HG03139 (cell line): ENCODE measurements around the gene ZFAND6.

Source experiments
- ATAC-seq: cut with Tn5 transposase; IDR thresholded peaks from one replicate; pipeline ENCODE4 v1.9.1; 2021; ENCODE audit not compliant: unreplicated experiment

Gene ZFAND6

GRCh38 chr15:80049046-80049445, 10.4 kb upstream of the ZFAND6 start:
- no peak for ATAC-seq

- ATAC-seq, result no peak
Measured at GRCh38 chr15:80052597-80053304, 6.7 kb upstream of the ZFAND6 start.

GRCh38 chr15:80055933-80056332, 3.5 kb upstream of the ZFAND6 start:
- no peak for ATAC-seq

- ATAC-seq, result no peak
Measured at GRCh38 chr15:80058044-80058443, 1.4 kb upstream of the ZFAND6 start.

GRCh38 chr15:80059786-80060355, 395 bp downstream of the ZFAND6 start:
- peak; percentile 41 for ATAC-seq

GRCh38 chr15:80060356-80061006, 1.0 kb downstream of the ZFAND6 start:
- ATAC-seq, result no peak

- ATAC-seq, result no peak
Measured at GRCh38 chr15:80061582-80061981, 2.1 kb downstream of the ZFAND6 start.

- ATAC-seq, result no peak
Measured at GRCh38 chr15:80066912-80067311, 7.4 kb downstream of the ZFAND6 start.

- no peak for ATAC-seq
Measured at GRCh38 chr15:80068578-80068977, 9.1 kb downstream of the ZFAND6 start.

- no peak for ATAC-seq
Measured at GRCh38 chr15:80070840-80071239, 11.4 kb downstream of the ZFAND6 start.

- no peak for ATAC-seq
Measured at GRCh38 chr15:80071652-80072051, 12.2 kb downstream of the ZFAND6 start.

- ATAC-seq, result peak; percentile 80
Measured at GRCh38 chr15:80072285-80072994, 13.0 kb downstream of the ZFAND6 start.

GRCh38 chr15:80073197-80073596, 13.7 kb downstream of the ZFAND6 start:
- no peak for ATAC-seq

GRCh38 chr15:80076321-80077318, 17.1 kb downstream of the ZFAND6 start:
- ATAC-seq, result no peak

- no peak for ATAC-seq
Measured at GRCh38 chr15:80081390-80081789, 21.9 kb downstream of the ZFAND6 start.

GRCh38 chr15:80087104-80087503, 27.6 kb downstream of the ZFAND6 start:
- ATAC-seq, result no peak

- ATAC-seq, result no peak
Measured at GRCh38 chr15:80090041-80090440, 30.6 kb downstream of the ZFAND6 start.

- no peak for ATAC-seq
Measured at GRCh38 chr15:80090879-80091503, 31.5 kb downstream of the ZFAND6 start.

GRCh38 chr15:80093854-80094418, 34.5 kb downstream of the ZFAND6 start:
- no peak for ATAC-seq

GRCh38 chr15:80095511-80095910, 36.0 kb downstream of the ZFAND6 start:
- ATAC-seq, result no peak
